Tibial nerve (tissue), 4 donors: ENCODE measurements around the gene SPAG7. TPM values are rescaled to one million over a fixed set of nuclear protein-coding genes. Genes with fewer than 3 reads are reported as not detected.
"Not testable (repeated sequence)": the region's sequence is repeated elsewhere in the genome, so short reads cannot be mapped to it uniquely, and the experiment has no call there.

Source experiments
- DNase-seq, 2 donors: peaks; one replicate each; pipeline ENCODE4 v3.0.0-alpha.2; 2019; ENCODE audit warnings: low spot score in 2 of 2
- H3K27ac ChIP-seq, 4 donors: fragments of 200-600 bp; sonication (generic) in 3 of 4; one replicate each; pipeline ENCODE4 v1.5.1; 2017 to 2019; ENCODE audit warnings: mild to moderate bottlenecking in 1 of 4
- H3K27me3 ChIP-seq, 2 donors: fragments of 200-600 bp; sonication (generic) in 1 of 2; one replicate each; pipeline versions ENCODE4 v1.5.1 to v1.6.0; 2017 to 2019
- H3K36me3 ChIP-seq, 3 donors: fragments of 200-600 bp; sonication (generic); one replicate each; pipeline ENCODE4 v1.5.1; 2018 to 2019
- H3K4me1 ChIP-seq, 4 donors: fragments of 200-600 bp; sonication (generic) in 3 of 4; one replicate each; pipeline ENCODE4 v1.5.1; 2017 to 2019
- H3K4me3 ChIP-seq, 4 donors: fragments of 200-600 bp; sonication (generic) in 3 of 4; one replicate each; pipeline ENCODE4 v1.5.1; 2017 to 2019; ENCODE audit warnings: mild to moderate bottlenecking in 1 of 4, moderate library complexity in 1 of 4
- H3K9me3 ChIP-seq, 4 donors: fragments of 200-600 bp; sonication (generic) in 3 of 4; one replicate each; pipeline ENCODE4 v1.5.1; 2017 to 2019
- EP300 ChIP-seq, 2 donors: sonication (generic); formaldehyde crosslinking; IDR thresholded peaks; one replicate each; pipeline ENCODE4 v1.6.1; 2017; ENCODE audit warnings: antibody characterized with exemption in 2 of 2, mild to moderate bottlenecking in 1 of 2
- POLR2A ChIP-seq, 2 donors: fragments of 450-650 bp; IDR thresholded peaks; one replicate each; pipeline ENCODE4 v1.6.1; 2017; ENCODE audit warnings: antibody characterized with exemption in 2 of 2, mild to moderate bottlenecking in 2 of 2, moderate library complexity in 2 of 2
- WGBS, 2 donors: methylation state at CpG; one replicate each; pipeline ENCODE4 v1.1.5; 2018; 5-methylcytosine and 5-hydroxymethylcytosine counted together
- total RNA-seq, 4 donors: library from RNA; depleted of rRNA; stranded (reverse); fragments of >200 nt; gene quantifications; one replicate each; pipeline ENCODE4 v1.1.0, GENCODE V29; 2016
- TF ChIP-seq, protein P1 (sequence below), 5 experiments: fragments of 200-600 bp in 3 of 5; fragments of 450-650 bp in 2 of 5; sonication (generic) in 3 of 5; IDR thresholded peaks; one replicate each; pipeline ENCODE4 v1.5.1; 2016 to 2019; ENCODE audit warnings: antibody characterized with exemption in 5 of 5, mild to moderate bottlenecking in 3 of 5, moderate library complexity in 2 of 5

The SPAG7 gene
- total RNA-seq, 4 donors from 2014 or later, result 36.9 to 70.0 (median 42.0) TPM

DNA sequence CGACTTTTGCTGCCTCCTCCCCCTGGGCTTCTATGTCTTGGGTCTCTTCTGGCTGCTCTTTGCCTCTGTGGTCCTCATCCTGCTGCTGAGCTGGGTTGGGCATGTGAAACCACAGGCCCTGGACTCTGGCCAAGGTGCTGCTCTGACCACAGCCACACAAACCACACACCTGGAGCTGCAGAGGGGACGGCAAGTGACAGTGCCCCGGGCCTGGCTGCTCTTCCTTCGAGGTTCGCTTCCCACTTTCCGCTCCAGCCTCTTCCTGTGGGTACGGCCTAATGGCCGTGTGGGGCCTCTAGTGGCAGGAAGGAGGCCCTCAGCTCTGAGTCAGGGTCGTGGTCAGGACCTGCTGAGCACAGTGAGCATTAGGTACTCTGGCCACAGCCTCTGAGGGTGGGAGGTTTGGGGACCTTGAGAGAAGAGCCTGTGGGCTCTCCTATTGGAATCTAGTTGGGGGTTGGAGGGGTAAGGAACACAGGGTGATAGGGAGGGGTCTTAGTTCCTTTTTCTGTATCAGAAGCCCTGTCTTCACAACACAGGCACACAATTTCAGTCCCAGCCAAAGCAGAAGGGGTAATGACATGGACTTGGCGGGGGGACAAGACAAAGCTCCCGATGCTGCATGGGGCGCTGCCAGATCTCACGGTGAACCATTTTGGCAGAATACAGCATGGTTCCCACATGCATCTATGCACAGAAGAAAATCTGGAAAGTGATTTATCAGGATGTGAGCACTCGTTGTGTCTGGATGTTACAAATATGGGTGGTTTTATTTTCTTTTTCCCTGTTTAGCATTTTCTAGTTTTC lies 33.2 kb downstream of the SPAG7 start:
- H3K4me1 ChIP-seq, result peaks cover 0 to 32% (median 14%) of the 10 kb centered on the region in 4 donors
- peaks cover 0 to 32% (median 4%) of the 10 kb centered on the region in 3 donors for H3K36me3 ChIP-seq
- 29 to 38% methylated on average over 14 of the region's 14 CpGs for WGBS, 2 donors
- peak overlapping the region in 1 of 4 donors; percentile 32 for H3K27ac ChIP-seq
- no peak for DNase-seq
- no peak overlapping the region for H3K4me3 ChIP-seq
- no peaks in the 10 kb centered on the region for H3K27me3 ChIP-seq
- TF ChIP-seq EP300 (IDR thresholded peaks at IDR 0.05) (no peak), POLR2A (IDR thresholded peaks at IDR 0.05) (no peak)
- TF ChIP-seq, protein P1, sequence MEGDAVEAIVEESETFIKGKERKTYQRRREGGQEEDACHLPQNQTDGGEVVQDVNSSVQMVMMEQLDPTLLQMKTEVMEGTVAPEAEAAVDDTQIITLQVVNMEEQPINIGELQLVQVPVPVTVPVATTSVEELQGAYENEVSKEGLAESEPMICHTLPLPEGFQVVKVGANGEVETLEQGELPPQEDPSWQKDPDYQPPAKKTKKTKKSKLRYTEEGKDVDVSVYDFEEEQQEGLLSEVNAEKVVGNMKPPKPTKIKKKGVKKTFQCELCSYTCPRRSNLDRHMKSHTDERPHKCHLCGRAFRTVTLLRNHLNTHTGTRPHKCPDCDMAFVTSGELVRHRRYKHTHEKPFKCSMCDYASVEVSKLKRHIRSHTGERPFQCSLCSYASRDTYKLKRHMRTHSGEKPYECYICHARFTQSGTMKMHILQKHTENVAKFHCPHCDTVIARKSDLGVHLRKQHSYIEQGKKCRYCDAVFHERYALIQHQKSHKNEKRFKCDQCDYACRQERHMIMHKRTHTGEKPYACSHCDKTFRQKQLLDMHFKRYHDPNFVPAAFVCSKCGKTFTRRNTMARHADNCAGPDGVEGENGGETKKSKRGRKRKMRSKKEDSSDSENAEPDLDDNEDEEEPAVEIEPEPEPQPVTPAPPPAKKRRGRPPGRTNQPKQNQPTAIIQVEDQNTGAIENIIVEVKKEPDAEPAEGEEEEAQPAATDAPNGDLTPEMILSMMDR (IDR thresholded peaks at IDR 0.05), result no peak
- no peaks in the 10 kb centered on the region for H3K9me3 ChIP-seq

DNA sequence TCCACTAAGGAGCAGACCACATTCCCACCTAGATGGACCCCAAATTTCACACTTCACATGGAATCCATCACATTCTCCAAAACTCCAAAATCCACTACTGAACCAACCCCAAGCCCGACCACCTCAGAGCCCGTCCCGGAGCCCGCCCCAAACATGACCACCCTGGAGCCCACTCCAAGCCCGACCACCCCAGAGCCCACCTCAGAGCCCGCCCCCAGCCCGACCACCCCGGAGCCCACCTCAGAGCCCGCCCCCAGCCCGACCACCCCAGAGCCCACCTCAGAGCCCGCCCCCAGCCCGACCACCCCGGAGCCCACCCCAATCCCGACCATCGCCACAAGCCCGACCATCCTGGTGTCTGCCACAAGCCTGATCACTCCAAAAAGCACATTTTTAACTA lies 34.0 kb downstream of the SPAG7 start:
- H3K4me1 ChIP-seq, result peaks cover 0 to 25% (median 8%) of the 10 kb centered on the region in 4 donors
- no peaks in the 10 kb centered on the region for H3K9me3 ChIP-seq
- peaks cover 0 to 36% (median 4%) of the 10 kb centered on the region in 3 donors for H3K36me3 ChIP-seq
- no peak overlapping the region for H3K27ac ChIP-seq
- no peaks in the 10 kb centered on the region for H3K27me3 ChIP-seq
- TF ChIP-seq, protein P1 (IDR thresholded peaks at IDR 0.05), result no peak
- TF ChIP-seq EP300 (IDR thresholded peaks at IDR 0.05) (no peak), POLR2A (IDR thresholded peaks at IDR 0.05) (no peak)
- WGBS, 2 donors, result 68 to 79% methylated on average over 10 of the region's 16 CpGs
- no peak overlapping the region for H3K4me3 ChIP-seq
- no peak for DNase-seq

DNA sequence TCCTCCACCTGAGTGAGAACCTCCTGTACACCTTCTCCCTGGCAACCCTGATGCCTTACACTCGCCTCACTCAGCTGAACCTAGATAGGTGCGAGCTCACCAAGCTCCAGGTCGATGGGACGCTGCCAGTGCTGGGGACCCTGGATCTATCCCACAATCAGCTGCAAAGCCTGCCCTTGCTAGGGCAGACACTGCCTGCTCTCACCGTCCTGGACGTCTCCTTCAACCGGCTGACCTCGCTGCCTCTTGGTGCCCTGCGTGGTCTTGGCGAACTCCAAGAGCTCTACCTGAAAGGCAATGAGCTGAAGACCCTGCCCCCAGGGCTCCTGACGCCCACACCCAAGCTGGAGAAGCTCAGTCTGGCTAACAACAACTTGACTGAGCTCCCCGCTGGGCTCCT lies 34.9 kb downstream of the SPAG7 start:
- no peak for TF ChIP-seq POLR2A (IDR thresholded peaks at IDR 0.05)
- TF ChIP-seq, protein P1 (IDR thresholded peaks at IDR 0.05), result no peak
- no peak for TF ChIP-seq EP300 (IDR thresholded peaks at IDR 0.05)
- 93 to 94% methylated on average over 12 of the region's 12 CpGs for WGBS, 2 donors
- H3K27me3 ChIP-seq, result no peaks in the 10 kb centered on the region
- peaks cover 0 to 18% (median 3%) of the 10 kb centered on the region in 4 donors for H3K4me1 ChIP-seq
- no peaks in the 10 kb centered on the region for H3K9me3 ChIP-seq
- H3K4me3 ChIP-seq, result no peak overlapping the region
- no peak for DNase-seq
- H3K36me3 ChIP-seq, result peaks cover 0 to 29% (median 4%) of the 10 kb centered on the region in 3 donors
- H3K27ac ChIP-seq, result no peak overlapping the region

DNA sequence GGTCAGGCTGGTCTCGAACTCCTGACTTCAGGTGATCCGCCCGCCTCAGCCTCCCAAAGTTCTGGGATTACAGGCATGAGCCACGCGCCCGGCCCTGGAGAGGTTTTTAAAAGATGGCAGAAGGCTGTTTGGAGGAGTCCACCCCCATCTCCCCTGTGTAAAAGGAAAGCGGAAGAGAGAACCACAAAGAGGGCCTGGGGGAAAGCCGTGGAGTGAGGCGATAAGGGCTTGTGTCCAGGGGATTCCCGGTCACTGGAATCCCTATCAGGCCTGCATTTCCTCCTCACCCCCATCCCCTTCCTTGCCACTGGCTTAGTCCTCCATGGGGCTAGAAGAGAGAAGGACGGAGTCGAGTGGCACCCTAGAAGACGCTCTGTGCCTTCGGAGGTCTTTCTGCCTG lies 35.7 kb downstream of the SPAG7 start, which contains the start of gene GP1BA:
Gene GP1BA, plus strand, starts transcription at position 315 of the 400 bp plus-strand sequence. CDS start 328 bp downstream, outside the sequence.
- Histone ChIP-seq H3K27ac (no peak within 1 kb of the TSS), H3K27me3 (no peaks in the 10 kb centered on the region), H3K4me3 (no peak within 1 kb of the TSS), H3K9me3 (no peaks in the 10 kb centered on the region), H3K4me1 (peaks cover 0 to 18% (median 3%) of the 10 kb centered on the region in 4 donors), H3K36me3 (peaks cover 0 to 21% (median 0%) of the 10 kb centered on the region in 3 donors)
- WGBS, 2 donors, result 72 to 80% methylated on average over 14 of the region's 14 CpGs
- no peak for DNase-seq
- TF ChIP-seq, protein P1 (IDR thresholded peaks at IDR 0.05), result no peak
- TF ChIP-seq POLR2A (IDR thresholded peaks at IDR 0.05) (no peak), EP300 (IDR thresholded peaks at IDR 0.05) (no peak)

DNA sequence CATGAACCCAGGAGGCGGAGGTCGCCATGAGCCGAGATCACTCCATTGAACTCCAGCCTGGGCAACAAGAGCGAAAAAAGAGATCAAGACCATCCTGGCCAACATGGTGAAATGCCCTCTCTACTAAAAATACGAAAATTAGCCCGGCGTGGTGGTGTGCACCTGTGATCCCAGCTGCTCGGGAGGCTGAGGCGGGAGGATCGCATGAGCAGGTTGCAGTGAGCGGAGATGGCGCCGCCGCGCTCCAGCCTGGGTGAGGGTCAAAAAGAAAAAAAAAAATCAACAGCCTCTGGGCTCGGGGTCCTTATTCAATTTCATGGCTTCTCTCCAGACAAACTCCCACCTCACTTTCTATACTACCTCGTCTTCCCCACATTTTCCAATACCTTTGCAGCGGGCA lies 38.7 kb downstream of the SPAG7 start:
- TF ChIP-seq EP300 (IDR thresholded peaks at IDR 0.05), result no peak
- TF ChIP-seq, protein P1 (IDR thresholded peaks at IDR 0.05), result no peak
- TF ChIP-seq POLR2A (IDR thresholded peaks at IDR 0.05), result no peak
- DNase-seq, result no peak
- WGBS, 2 donors, result 95 to 96% methylated on average over 18 of the region's 18 CpGs

DNA sequence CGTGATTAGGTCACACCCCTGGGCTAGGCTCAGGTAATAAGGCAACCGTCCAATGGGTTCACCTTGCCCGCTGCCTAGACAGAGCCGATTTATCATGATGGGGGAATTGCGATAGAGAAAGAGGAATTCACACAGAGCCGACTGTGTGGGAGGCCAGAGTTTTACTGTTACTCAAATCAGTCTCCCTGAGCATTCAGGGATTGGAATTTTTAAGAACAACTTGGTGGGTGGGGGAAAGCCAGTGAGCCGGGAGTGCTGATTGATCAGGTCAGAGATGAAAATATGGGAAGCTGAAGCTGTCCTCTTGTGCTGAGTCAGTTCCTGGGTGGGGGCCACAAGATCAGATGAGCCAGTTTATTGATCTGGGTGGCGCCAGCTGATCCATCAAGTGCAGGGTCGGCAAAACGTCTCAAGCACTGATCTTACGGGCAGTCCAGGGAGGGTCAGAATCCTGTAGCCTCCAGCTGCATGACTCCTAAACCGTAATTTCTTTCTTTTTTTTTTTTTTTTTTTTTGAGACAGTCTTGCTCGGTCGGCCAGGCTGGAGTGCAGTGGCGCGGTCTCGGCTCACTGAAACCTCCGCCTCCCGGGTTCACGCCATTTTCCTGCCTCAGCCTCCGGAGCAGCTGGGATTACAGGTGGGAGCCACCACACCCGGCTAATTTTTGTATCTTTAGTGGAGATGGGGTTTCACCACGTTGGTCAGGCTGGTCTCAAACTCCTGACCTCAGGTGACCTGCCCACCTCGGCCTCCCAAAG lies 40.9 kb downstream of the SPAG7 start:
- H3K27me3 ChIP-seq, H3K27ac ChIP-seq, H3K4me3 ChIP-seq, H3K4me1 ChIP-seq, H3K9me3 ChIP-seq, H3K36me3 ChIP-seq, DNase-seq: not testable (repeated sequence)
- WGBS, 2 donors, result 79 to 80% methylated on average over 23 to 24 of the region's 24 CpGs

More for the DNA sequence above, 38.7 kb downstream of the SPAG7 start:
- Histone ChIP-seq H3K27ac (no peak overlapping the region), H3K4me3 (no peak overlapping the region), H3K27me3 (no peaks in the 10 kb centered on the region), H3K4me1 (peaks cover 0 to 9% (median under 1%) of the 10 kb centered on the region in 4 donors), H3K36me3 (peaks cover 0 to 4% (median 0%) of the 10 kb centered on the region in 3 donors), H3K9me3 (no peaks in the 10 kb centered on the region)
